Stimulated activated CD8-positive, alpha-beta memory T cell treated with anti-CD3 and anti-CD28 coated beads, Interleukin-2, amount 100 ng/mL, for 1 hour (primary cell): Measurements from ENCODE around the gene KL.

ENCODE experiments used
- DNase-seq, 2 donors: peaks; one replicate each; pipeline ENCODE4 v3.0.0-alpha.2; 2020; ENCODE audit warnings: low read depth in 2 of 2

The KL gene

DNA sequence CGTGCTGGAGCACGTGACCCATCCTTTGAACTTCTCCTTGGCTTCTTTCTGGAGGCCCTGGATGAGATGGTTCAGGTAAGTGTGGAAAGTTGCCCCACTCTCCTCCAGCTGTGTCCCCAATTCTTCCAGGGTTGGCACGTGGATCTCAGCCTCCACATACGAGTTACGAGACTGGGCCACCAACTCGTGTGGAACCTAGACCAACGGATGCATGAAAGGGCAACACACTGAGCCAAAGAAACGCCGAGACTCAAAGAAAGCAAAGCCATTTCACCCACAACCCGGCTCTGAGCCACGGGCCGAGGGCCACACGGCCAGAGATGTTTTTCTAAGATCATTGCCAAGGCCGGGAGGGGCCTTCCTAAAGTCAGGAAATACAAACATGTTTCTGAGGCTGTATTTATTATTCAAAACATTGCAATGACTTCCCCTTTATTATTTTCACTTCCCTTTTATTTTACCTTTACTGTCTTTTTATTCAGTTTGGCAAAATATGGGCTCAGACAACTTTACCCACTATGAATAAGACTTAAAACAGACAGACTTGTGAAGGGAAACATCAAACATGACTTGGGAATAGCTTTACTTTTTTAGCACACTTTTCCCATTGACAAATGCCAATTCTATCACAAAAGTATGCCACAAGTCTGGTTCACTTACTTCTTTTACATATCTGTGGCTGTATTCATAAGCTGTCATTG, 94.6 kb downstream of the KL start:
- no peak for DNase-seq

DNA sequence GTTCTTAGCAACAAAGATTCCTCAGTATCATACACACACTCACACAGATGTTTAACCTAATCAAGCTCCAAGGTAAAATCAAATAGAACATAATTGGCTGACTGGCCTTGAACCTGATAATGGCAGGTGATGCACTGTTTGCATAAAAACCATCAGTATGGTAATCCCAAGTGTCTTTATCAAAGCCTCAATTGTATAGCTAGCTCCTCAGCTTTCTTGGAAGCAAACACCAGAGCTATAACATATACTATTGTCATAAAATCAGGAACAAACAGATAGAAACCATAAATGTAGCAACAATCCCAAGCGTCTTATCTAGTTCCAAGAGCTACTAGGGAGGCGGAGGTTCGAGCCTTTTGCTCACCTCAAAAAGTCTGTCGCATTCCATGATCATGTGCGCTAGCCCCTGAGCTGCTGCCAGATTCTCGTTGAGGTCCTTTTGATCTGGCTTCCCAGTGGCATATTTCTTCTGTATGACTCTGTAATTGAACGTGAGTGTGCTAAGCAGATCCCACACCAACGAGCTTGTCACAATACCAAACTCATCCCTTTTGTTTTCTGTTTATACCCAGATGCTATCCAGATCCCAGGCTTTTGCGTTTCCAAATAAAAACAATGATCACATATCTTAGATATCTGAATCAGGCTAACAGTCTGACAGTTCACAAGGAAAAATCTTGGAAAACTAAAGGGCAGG, 95.3 kb downstream of the KL start:
- no peak for DNase-seq

- no peak for DNase-seq
Measured at GRCh38 chr13:33112766-33113165, 96.5 kb downstream of the KL start.

DNA sequence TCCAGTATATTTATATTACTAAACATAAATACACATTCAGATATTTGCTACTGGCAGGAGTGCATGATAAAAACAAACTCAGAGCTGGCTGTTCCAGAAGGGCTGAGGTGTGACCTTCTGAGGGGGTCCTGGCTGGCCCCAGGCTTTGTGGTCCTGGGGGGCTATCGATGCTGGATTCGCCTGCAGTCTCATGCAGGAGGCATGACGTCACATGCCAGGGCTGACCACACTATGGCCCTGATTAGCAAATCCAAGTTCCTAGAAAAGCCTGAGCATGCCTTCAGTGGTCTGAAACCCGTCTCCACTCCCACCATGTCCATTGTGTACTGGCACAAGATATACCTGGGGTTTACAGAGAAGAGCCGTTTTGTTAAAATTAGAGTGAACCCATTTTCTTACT, 97.9 kb downstream of the KL start:
- DNase-seq, result no peak

DNA sequence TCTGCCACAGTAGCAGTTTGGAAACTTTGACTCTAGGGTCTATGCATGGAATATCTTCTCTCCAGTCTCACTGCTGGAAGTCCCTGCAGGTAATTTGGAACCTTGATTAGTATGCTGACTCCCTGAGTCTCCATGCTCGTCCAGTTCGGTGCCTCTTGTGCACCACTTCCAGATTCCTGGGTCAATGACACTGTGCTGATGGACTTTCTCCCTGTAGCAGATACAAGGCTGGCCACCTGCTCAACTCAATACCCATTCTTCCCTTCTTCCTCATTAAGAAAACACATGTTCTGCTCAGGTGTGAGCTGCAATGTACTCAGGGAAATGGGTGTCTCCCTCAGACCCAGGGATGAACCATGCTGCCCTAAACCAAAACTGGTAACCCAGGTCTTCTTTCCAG, 99.1 kb downstream of the KL start:
- DNase-seq, result no peak
